ENCODE measurements around the gene ZBTB7C. TPM values are rescaled to one million over a fixed set of nuclear protein-coding genes. Genes with fewer than 3 reads are reported as not detected.

ZBTB7C gene
- total and polyA plus RNA-seq, 9 of the 15 experiments (the other 6 are each of a cell fraction or from before 2014, with no cell fraction given): not detected

DNA sequence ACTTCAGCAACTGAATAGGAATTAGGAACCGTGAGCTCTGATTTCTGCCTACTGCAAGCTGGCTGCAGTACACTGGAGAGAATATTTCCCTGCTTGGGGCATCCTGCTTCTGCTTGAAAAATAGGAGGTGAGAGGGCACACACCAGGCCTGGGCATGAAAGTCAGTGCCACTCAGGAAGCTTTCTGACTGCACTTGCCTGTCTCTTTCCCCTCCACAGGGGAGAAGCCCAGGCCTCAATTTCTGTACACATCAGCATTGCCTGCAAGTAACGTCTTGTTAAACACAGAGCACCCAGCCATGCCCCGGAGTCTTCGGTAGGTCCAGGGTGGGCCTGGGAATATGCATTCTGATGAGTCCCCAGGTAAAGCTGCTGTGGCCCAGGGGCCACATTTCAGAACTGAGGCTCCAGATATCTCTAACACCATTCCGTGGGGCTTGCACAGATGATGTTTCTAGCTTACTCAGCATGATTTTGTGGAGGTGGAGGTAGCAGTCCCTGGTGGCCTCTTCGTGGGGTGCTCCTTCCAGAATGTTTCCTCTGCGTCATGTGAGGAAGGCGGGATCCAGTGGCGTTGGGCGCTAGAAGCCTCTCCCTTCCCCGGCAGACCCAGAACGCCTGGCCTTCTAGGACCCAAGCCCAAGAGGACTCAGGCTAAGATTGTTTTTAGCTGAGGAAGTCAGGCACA, 114.1 kb downstream of the ZBTB7C start:
- no peak for ATAC-seq
- Histone ChIP-seq H3K9me3 (replicated peaks; ENCODE audit: control insufficient read depth, insufficient read depth, low read depth, low read length) (no peaks in the 10 kb centered on the region), H3K9me1 (ENCODE audit: control insufficient read depth, insufficient read depth, low read length) (no peaks in the 10 kb centered on the region), H3K27me3 (ENCODE audit: control insufficient read depth in 2 of 2, insufficient read depth in 2 of 2, low read length in 2 of 2) (no peaks in the 10 kb centered on the region; a peak in 1 of 5 replicates), H3K27ac (ENCODE audit: extremely low read depth, low read depth, low read length) (no peak overlapping the region), H3K4me1 (replicated peaks in 1 of 2; ENCODE audit: control insufficient read depth in 2 of 2, insufficient read depth in 2 of 2, low read length in 2 of 2) (peaks cover 0 to 9% of the 10 kb centered on the region in 2 experiments; a peak in 2 of 5 replicates), H3K79me2 (ENCODE audit: control insufficient read depth, insufficient read depth, low read length) (no peaks in the 10 kb centered on the region), H4K20me1 (replicated peaks; ENCODE audit: control insufficient read depth, insufficient read depth, low read length) (no peaks in the 10 kb centered on the region), H3K36me3 (ENCODE audit: control insufficient read depth, insufficient read depth, low read length) (no peaks in the 10 kb centered on the region), H3K4me3 (no peak overlapping the region), H2AFZ (ENCODE audit: low read depth, low read length) (no peak overlapping the region), H3K9ac (ENCODE audit: insufficient read depth in 1 of 2, low read depth in 2 of 2, low read length in 2 of 2) (no peak overlapping the region), H3K4me2 (ENCODE audit: insufficient read depth, low read length) (no peak overlapping the region)
- FAIRE-seq: no peak
- CTCF ChIA-PET (ENCODE audit: low intra/inter-chr PET ratio): no interaction called here
- DNase-seq (ENCODE audit: extremely low read depth in 1 of 4, low spot score in 3 of 4): no peak
- BruUV-seq (replicated peaks): no TSS peak
- 19% methylated on average over 5 of the region's 12 CpGs for WGBS (ENCODE audit: insufficient coverage, low coverage, missing lambda C conversion rate)
- intact Hi-C loops (cut with micrococcal nuclease): no loop called here
- TF ChIP-seq MAFK (IDR thresholded peaks at IDR 0.05; ENCODE audit: low read length) (peak; percentile 44; the same call in 1 of the 2 replicates), C11orf30 (IDR thresholded peaks at IDR 0.05; ENCODE audit: low read depth) (peak; percentile 53; the same call in 1 of the 2 replicates), MAFF (IDR thresholded peaks at IDR 0.05; ENCODE audit: low read length) (peak; percentile 41; the same call in 1 of the 2 replicates), ZNF316 (IDR thresholded peaks at IDR 0.05) (peak; percentile 53; the same call in 1 of the 2 replicates), SETDB1 (IDR thresholded peaks at IDR 0.05; ENCODE audit: low read length) (no peak), MAFG (tag; conservative IDR thresholded peaks at IDR 0.05) (peak; percentile 79)
- in situ Hi-C loops (cut with MboI): no loop called here
- POLR2A ChIA-PET: no interaction called here

All from K562 (cell line).